HG03139 (cell line): Measurements from ENCODE around the gene P2RX1.

ENCODE experiments used
- ATAC-seq: cut with Tn5 transposase; IDR thresholded peaks from one replicate; pipeline ENCODE4 v1.9.1; 2021; ENCODE audit not compliant: unreplicated experiment

P2RX1 gene

GRCh38 chr17:3925684-3926485 lies 9.6 kb upstream of the P2RX1 start:
- ATAC-seq, result no peak

- ATAC-seq, result no peak
Measured at GRCh38 chr17:3924512-3925350, 8.5 kb upstream of the P2RX1 start.

GRCh38 chr17:3923466-3924190 lies 7.4 kb upstream of the P2RX1 start:
- no peak for ATAC-seq

GRCh38 chr17:3922765-3923164 lies 6.5 kb upstream of the P2RX1 start:
- no peak for ATAC-seq

- ATAC-seq, result no peak
Measured at GRCh38 chr17:3921502-3922319, 5.4 kb upstream of the P2RX1 start.

GRCh38 chr17:3921006-3921405 lies 4.7 kb upstream of the P2RX1 start:
- ATAC-seq, result no peak

- no peak for ATAC-seq
Measured at GRCh38 chr17:3919123-3919624, 2.9 kb upstream of the P2RX1 start.

GRCh38 chr17:3918372-3919122 lies 2.3 kb upstream of the P2RX1 start:
- ATAC-seq, result no peak

GRCh38 chr17:3917391-3917931 lies 1.2 kb upstream of the P2RX1 start:
- ATAC-seq, result no peak

GRCh38 chr17:3916825-3917224 lies 560 bp upstream of the P2RX1 start:
- no peak for ATAC-seq

GRCh38 chr17:3915581-3915994 lies 677 bp downstream of the P2RX1 start:
- no peak for ATAC-seq

GRCh38 chr17:3914312-3914670 lies 2.0 kb downstream of the P2RX1 start:
- ATAC-seq, result peak; percentile 40

GRCh38 chr17:3913531-3914311 lies 2.5 kb downstream of the P2RX1 start:
- ATAC-seq, result peak; percentile 24

- no peak for ATAC-seq
Measured at GRCh38 chr17:3912827-3913226, 3.4 kb downstream of the P2RX1 start.

- peak; percentile 48 for ATAC-seq
Measured at GRCh38 chr17:3911271-3912053, 4.8 kb downstream of the P2RX1 start.

- no peak for ATAC-seq
Measured at GRCh38 chr17:3910420-3911270, 5.6 kb downstream of the P2RX1 start.

GRCh38 chr17:3909257-3909656 lies 7.0 kb downstream of the P2RX1 start:
- no peak for ATAC-seq
